ENCODE data around the gene STARD3. TPM values are rescaled to one million over a fixed set of nuclear protein-coding genes. Genes with fewer than 3 reads are reported as not detected.

STARD3 gene
- total RNA-seq, 1 experiment from 2014 or later: 75.3 TPM

DNA sequence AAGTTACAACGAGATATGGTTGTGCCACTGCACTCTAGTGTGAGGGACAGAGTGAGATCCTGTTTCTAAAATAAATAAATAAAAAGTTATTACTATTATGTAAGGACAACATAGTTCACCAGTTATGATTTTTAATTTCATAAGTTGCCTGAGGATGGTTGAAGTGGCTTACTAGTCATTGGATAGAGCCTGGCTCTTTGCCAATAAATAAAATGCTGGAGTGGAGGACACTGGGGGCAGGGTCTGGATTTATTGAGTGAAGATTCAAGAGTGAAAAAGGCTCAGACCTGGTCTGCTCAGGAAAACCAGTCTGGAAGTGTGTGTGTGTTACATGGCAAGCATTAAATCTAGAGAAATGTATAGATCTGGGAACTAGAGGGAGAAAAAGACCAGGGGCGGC lies 2.1 kb downstream of the STARD3 start:
- CTCF ChIA-PET: interaction anchor here (0.7 to 23.6 kb wide), 6 partner anchors 8 to 91 kb away, joined by 3 to 851 read pairs (median 8); no protein-coding TSS in a partner anchor
- Mint-ChIP-seq H3K9me3 (no peaks in the 10 kb centered on the region), H3K27ac (no peak overlapping the region), H3K27me3 (ENCODE audit: low read depth) (no peaks in the 10 kb centered on the region), H3K4me3 (no peak overlapping the region), H3K36me3 (no peaks in the 10 kb centered on the region), H3K4me1 (peaks cover 68% of the 10 kb centered on the region)
- DNase-seq (ENCODE audit: low spot score) (no peak), ATAC-seq (no peak)
- POLR2A ChIA-PET: no interaction called here
- no peak for TF ChIP-seq SOX15 (CRISPR knock-in tag; IDR thresholded peaks at IDR 0.05)
- TF ChIP-seq GTF2I (CRISPR knock-in tag; conservative IDR thresholded peaks at IDR 0.05): no peak
- TF ChIP-seq, protein P1, sequence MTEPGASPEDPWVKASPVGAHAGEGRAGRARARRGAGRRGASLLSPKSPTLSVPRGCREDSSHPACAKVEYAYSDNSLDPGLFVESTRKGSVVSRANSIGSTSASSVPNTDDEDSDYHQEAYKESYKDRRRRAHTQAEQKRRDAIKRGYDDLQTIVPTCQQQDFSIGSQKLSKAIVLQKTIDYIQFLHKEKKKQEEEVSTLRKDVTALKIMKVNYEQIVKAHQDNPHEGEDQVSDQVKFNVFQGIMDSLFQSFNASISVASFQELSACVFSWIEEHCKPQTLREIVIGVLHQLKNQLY (CRISPR knock-in tag; IDR thresholded peaks at IDR 0.05): no peak
- TF ChIP-seq NR3C1 (CRISPR knock-in tag; conservative IDR thresholded peaks at IDR 0.05; ENCODE audit: low read depth): no peak
- TF ChIP-seq ZNF416 (CRISPR knock-in tag; IDR thresholded peaks at IDR 0.05): no peak
- no peak for TF ChIP-seq NR1H2 (CRISPR knock-in tag; IDR thresholded peaks at IDR 0.05)
- TF ChIP-seq ZNF423 (CRISPR knock-in tag; IDR thresholded peaks at IDR 0.05): no peak
- no peak for TF ChIP-seq E2F1 (CRISPR knock-in tag; IDR thresholded peaks at IDR 0.05)
- TF ChIP-seq OVOL2 (CRISPR knock-in tag; IDR thresholded peaks at IDR 0.05; ENCODE audit: borderline replicate concordance): no peak
- TF ChIP-seq, protein P2, sequence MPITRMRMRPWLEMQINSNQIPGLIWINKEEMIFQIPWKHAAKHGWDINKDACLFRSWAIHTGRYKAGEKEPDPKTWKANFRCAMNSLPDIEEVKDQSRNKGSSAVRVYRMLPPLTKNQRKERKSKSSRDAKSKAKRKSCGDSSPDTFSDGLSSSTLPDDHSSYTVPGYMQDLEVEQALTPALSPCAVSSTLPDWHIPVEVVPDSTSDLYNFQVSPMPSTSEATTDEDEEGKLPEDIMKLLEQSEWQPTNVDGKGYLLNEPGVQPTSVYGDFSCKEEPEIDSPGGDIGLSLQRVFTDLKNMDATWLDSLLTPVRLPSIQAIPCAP (CRISPR knock-in tag; IDR thresholded peaks at IDR 0.05): no peak
- TF ChIP-seq TCF7 (CRISPR knock-in tag; IDR thresholded peaks at IDR 0.05; ENCODE audit: low read depth): no peak
- no peak for TF ChIP-seq FOXK1 (CRISPR knock-in tag; IDR thresholded peaks at IDR 0.05)
- no peak for TF ChIP-seq ZNF396 (CRISPR knock-in tag; IDR thresholded peaks at IDR 0.05; ENCODE audit: borderline replicate concordance)
- TF ChIP-seq, protein P3, sequence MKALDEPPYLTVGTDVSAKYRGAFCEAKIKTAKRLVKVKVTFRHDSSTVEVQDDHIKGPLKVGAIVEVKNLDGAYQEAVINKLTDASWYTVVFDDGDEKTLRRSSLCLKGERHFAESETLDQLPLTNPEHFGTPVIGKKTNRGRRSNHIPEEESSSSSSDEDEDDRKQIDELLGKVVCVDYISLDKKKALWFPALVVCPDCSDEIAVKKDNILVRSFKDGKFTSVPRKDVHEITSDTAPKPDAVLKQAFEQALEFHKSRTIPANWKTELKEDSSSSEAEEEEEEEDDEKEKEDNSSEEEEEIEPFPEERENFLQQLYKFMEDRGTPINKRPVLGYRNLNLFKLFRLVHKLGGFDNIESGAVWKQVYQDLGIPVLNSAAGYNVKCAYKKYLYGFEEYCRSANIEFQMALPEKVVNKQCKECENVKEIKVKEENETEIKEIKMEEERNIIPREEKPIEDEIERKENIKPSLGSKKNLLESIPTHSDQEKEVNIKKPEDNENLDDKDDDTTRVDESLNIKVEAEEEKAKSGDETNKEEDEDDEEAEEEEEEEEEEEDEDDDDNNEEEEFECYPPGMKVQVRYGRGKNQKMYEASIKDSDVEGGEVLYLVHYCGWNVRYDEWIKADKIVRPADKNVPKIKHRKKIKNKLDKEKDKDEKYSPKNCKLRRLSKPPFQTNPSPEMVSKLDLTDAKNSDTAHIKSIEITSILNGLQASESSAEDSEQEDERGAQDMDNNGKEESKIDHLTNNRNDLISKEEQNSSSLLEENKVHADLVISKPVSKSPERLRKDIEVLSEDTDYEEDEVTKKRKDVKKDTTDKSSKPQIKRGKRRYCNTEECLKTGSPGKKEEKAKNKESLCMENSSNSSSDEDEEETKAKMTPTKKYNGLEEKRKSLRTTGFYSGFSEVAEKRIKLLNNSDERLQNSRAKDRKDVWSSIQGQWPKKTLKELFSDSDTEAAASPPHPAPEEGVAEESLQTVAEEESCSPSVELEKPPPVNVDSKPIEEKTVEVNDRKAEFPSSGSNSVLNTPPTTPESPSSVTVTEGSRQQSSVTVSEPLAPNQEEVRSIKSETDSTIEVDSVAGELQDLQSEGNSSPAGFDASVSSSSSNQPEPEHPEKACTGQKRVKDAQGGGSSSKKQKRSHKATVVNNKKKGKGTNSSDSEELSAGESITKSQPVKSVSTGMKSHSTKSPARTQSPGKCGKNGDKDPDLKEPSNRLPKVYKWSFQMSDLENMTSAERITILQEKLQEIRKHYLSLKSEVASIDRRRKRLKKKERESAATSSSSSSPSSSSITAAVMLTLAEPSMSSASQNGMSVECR (CRISPR knock-in tag; IDR thresholded peaks at IDR 0.05; ENCODE audit: borderline replicate concordance): no peak
- TF ChIP-seq, protein P4, sequence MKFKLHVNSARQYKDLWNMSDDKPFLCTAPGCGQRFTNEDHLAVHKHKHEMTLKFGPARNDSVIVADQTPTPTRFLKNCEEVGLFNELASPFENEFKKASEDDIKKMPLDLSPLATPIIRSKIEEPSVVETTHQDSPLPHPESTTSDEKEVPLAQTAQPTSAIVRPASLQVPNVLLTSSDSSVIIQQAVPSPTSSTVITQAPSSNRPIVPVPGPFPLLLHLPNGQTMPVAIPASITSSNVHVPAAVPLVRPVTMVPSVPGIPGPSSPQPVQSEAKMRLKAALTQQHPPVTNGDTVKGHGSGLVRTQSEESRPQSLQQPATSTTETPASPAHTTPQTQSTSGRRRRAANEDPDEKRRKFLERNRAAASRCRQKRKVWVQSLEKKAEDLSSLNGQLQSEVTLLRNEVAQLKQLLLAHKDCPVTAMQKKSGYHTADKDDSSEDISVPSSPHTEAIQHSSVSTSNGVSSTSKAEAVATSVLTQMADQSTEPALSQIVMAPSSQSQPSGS (CRISPR knock-in tag; IDR thresholded peaks at IDR 0.05; ENCODE audit: borderline replicate concordance, low read depth): no peak
- no peak for TF ChIP-seq RELA (CRISPR knock-in tag; IDR thresholded peaks at IDR 0.05; ENCODE audit: borderline replicate concordance)
- TF ChIP-seq ZNF532 (CRISPR knock-in tag; IDR thresholded peaks at IDR 0.05; ENCODE audit: borderline replicate concordance): no peak
- TF ChIP-seq ZBTB21 (CRISPR knock-in tag; IDR thresholded peaks at IDR 0.05; ENCODE audit: borderline replicate concordance): no peak
- TF ChIP-seq, protein P5, sequence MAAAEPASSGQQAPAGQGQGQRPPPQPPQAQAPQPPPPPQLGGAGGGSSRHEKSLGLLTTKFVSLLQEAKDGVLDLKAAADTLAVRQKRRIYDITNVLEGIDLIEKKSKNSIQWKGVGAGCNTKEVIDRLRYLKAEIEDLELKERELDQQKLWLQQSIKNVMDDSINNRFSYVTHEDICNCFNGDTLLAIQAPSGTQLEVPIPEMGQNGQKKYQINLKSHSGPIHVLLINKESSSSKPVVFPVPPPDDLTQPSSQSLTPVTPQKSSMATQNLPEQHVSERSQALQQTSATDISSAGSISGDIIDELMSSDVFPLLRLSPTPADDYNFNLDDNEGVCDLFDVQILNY (CRISPR knock-in tag; IDR thresholded peaks at IDR 0.05): no peak
